GM21576 (cell line): ENCODE data around the gene N4BP3.
A peak's percentile ranks its signal among the peaks of the same experiment; 100 is the strongest.

Source experiments
- ATAC-seq: cut with Tn5 transposase; IDR thresholded peaks from one replicate; pipeline ENCODE4 v1.9.1; 2021; ENCODE audit warnings: mild to moderate bottlenecking, moderate library complexity; ENCODE audit not compliant: unreplicated experiment

N4BP3 gene

DNA sequence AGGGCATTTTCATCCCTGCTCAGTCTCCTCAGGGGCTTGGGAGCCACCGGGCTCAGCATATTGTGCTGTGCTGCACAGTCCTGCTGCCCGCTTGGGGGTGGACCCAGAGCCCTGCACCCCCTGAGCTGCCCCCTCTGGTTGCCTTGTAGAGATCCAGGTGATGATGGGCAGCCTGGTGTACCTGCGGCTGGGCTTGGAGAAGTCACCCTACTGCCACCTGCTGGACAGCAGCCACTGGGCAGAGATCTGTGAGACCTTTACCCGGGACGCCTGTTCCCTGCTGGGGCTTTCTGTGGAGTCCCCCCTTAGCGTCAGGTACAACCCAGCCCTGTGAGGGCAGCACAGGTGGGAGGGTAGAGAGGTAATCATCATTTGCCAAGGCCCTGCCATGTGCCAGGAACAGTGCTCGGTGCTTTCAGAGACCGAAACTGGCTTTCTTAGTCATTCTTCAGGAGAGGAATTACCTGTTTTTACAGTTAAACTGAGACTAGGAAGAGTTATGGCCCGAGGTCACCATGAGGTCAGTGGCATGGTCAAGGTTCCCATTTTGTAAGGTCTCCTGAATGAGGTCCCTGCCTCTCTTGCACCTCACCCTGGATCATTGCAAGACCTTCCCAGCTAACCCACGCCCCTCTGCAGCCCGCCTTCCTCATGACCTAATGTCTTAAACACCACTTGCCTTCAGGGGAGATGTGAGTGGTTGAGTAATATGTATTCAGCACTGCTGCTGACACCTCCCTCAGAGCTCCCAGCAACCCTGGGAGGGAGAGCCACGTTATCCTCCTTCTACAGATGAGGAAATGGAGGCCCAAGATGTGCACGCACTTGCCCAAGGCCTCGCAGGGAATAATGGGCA lies 32.9 kb downstream of the N4BP3 start:
- peak; percentile 57 for ATAC-seq

DNA sequence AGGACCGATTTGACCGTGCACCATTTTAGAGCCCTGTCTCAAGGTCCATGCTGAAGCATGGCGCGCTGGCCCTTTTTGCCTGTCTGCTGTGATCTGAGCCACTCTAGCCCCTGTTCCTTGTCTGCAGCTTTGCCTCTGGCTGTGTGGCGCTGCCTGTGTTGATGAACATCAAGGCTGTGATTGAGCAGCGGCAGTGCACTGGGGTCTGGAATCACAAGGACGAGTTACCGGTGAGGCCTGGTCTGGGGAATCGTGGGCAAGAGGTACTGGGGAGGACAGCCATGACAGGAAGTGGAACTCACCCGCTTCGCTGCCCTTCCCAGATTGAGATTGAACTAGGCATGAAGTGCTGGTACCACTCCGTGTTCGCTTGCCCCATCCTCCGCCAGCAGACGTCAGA lies 34.1 kb downstream of the N4BP3 start:
- no peak for ATAC-seq

DNA sequence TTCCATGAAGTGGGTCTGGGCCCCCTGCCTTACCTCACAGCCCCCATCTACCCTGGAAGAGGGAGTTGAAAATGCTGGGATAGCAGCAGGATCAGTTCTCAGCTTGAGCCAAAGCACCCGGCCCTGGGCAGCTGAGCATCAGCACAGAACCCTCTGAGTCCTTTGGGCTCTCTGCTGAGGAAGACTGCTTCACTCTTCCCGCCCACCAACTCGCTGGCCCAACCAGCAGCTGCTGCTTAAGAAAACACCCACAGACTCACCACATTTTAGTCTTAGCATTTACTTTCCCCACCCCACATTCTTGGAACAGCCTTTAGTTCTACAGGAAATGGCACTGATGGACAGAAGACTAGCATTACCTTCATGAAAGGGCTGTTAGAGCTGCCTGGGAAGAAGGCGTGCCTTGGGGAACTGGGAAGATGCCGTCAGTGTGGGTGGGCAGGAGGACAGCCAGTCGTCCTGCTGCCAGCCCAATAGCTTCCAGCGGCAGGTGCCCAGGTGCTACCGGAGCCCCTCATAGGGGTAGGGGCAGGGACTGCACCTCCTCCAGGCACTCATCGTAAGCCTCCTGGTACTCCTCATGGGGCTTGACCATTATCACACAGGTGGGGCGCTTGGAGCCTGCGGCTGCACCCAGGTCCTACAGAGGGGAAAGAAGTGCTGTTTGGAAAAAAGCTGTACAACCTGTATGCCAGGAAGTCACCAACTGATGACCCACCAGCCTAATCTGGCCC lies 36.0 kb downstream of the N4BP3 start:
- ATAC-seq: no peak

DNA sequence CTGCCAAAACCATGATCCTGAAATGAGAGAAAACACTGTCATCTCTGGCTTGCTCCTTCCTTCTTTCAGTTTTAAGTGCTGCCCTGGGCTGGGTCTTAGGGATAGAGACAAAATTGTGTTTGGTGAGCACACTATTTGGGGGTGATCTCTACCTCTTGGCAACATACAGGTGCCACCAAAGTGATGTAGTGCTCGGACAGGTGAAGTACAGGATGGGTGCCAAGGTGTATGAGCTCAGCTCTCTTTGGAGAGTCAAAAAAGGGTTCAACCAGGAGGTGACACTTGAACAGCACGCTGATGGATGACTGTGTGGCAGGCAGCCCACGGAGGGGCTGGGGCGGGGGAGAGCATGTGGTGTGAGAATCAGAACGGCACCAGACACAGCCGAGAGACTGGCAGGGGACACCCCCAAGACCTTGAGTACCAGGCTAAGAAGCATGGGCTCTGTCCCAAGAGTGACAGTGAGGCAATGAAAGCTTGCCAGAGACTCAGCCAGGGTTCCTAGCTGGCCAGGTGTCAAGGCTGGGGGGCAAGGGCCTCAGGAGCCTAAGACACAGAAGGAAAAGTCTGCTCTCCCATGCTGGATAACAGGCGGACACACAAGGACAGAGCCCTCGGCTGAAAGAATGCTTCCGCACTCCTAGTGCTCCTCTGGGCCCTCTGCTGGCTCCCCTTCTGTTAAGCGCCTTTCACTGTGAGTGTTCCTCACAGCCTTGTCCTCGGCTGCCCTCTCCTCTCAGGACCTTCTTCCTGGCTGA lies 37.8 kb downstream of the N4BP3 start:
- ATAC-seq: no peak

DNA sequence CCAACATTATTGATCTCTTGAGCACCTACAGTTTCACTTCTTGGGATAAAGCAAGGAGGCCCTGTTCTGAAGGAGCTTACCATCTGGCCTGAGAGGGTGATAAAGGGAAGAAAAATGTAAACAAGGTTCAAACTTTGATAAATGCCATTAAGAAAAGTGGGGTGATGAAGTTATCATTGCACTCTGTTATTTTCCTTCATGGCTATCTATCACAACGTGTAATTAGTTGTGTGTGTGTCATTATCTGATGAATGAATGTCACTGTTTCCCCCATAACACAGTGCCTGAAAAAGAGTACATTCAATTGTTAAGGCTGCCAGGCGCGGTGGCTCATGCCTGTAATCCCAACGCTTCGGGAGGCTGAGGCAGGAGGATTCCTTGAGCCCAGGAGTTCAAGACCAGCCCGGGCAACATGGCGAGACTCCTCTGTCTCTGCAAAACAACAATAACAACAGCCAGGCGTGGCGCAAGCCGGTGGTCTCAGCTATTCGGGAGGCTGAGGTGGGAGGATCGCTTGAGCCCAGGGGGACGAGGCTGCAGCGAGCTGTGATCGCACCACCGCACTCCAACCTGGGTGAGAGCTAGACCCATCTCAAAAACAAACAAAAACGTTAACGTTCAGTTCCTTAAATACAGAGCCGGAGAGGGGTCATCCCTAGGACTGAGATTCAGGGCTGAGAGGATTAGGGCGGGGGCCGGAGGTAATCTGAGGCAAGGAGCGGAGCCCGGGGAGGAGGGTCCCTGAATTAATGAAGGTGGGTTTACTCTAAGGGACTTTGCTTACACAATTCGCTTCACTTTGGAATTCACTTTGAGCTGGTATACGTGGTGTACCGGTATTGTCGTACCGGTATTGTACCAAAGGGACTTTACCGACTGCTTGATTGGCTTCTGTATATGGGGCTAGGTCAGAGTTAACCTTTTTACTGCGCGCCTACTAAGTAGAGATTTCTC lies 39.4 kb downstream of the N4BP3 start:
- ATAC-seq: no peak

DNA sequence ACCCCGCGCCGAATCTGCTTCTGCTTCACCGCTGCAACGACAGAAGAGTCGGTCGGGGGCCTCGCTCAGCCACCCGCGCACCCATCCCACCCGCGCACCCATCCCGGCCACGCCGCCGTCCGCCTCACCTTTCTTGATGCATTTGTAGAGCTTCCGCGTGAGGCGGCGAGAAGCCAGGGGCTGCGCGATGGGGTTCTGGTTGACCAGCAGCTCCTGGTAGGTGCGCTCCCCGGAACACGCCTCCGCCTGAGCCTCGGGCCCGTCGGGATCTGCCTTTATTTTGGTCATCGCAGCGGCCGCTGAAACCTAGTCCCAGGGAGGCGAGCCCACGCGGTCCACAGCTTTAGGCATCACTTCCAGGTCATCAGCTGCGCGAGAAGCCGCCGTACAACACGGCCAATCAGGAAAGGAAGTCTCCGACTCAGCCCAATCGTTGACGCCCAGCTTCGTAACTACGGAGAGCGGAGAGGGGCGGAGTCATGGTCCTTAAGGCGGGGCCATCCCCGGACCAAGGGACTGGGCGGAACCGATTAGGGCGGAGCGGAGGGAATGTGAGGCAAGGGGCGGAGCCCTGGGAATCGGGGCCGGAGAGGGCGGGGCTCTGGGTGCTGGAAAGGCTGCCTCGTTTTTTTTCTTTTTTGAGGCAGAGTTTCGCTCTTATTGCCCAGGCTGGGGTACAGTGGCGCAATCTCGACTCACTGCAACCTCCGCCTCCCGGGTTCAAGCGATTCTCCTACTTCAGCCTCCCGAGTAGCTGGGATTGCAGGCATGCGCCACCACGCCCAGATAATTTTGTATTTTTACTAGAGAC lies 40.4 kb downstream of the N4BP3 start, which contains the start of gene NHP2:
Gene NHP2 (minus strand): TSS at position 356 of the 811 bp plus-strand sequence. CDS start 68 bp downstream, at position 288.
- peak; percentile 99 for ATAC-seq

DNA sequence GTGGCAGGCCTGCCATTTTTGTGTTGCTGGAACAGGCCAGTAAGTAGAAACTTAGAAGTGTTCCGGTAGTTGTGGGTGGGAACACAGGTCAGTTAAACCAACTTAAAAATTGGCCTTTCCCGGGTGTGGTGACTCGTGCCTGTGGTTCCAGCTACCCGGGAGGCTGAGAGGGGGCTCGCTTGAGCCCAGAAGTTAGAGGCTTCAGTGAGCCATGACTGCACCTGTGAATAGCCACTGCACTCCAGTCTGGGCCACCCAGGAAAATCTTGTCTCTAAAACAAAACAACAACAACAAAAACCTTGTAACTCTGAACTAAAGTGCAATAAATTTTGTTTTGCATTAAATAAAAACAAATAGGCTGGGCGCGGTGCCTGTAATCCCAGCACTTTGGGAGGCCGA lies 41.7 kb downstream of the N4BP3 start:
- no peak for ATAC-seq

DNA sequence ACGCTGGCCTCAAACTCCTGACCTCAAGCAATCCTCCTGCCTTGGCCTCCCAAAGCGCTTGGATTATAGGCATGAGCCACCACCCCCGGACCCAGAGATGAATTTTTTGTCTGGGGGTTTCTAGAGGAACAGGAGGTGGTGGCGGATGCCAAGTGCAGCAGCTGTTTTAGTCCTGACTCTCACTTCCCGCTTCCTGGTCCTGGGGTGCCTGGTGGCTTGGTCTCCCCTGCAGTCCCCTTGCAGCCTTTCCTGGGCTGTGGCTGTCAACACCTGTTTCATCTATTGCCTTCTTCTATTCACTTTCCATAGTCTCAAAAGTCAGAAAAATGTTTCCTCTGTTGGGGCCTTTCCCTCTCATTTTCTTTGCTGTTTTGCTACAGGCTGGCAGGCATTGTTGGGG lies 46.8 kb downstream of the N4BP3 start:
- ATAC-seq: no peak

DNA sequence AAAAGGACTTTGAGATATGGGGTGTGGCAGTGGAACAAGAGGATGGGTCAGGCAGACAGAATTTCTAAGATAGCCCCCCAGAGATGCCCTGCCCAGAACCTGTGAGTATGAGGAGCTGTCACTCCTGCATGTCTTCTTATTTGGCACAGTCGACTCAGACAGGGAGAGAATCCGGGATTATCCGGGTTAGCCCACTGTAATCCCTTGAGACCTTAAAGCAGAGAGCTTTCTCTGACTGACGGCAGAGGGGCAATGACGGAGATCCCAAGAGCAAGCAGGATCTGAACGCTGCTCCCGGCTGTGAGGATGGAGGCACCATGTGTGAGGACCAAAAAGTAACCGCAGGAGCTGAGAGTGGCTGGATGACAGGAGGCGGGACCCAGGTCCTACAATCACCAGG lies 49.1 kb downstream of the N4BP3 start:
- no peak for ATAC-seq

DNA sequence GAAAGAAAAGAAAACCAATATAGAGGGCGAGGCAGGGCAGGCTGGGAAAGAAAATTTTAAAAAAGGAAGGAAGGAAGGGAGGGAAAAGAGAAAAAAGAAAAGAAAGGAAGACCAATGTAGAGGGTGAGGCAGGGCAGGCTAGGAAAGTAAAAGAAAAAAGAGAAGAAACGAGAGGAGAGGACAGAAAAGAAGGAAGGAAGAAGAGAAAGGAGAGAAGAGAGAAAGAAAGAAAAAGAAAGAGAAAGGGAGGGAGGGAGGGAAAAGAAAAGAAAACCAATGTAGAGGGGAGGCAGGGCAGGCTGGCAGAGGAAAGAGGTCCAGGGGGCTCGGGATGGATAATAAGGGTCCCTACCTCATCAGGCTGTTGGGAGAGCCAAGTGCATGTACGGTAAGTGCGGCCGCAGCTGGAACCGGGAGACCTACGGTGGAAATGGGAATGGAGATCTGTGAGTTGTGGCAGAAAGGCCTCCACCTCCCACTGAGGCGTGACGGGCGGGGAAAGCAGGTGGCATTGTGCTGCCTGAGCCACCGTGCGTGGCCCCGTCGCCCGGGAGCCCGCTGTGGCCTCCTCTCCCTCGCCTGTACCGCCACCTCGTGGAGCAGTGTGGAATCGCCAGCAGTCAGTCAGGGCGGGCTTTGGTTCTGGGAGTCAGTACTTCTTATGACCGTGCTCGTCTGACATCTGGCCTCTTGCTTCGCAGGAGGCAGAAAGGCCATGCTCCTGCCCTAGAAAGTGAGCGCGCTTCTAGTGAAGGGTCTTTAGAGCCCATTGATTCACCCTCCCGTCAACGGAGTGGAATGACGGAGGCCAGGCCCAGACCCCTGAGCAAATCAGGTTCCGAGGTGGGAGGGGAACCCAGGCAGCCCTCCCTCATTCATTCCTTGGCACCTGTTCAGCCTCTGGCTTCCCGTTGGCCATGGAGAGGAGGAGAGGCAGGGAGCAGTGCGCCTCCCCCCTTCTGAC lies 50.7 kb downstream of the N4BP3 start:
- ATAC-seq: peak; percentile 91

DNA sequence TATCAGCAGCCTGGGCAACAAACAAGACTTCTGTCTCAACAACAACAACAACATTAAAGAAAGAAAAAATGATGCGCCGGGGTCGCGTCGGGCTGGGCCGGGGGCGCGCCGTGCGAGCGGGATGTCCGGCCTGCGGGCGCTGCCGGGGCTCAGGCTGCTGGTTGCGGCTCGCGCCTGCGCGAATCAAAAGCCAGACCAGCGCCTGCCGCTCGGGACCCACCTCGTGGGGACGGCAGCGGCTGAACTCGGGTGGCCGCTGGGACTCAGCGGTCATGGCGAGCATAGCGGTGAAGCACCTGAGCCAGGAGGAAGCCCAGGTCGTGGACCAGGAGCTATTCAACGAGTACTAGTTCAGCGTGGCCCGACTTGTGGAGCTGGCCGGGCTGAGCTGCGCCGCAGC lies 52.2 kb downstream of the N4BP3 start:
- no peak for ATAC-seq

DNA sequence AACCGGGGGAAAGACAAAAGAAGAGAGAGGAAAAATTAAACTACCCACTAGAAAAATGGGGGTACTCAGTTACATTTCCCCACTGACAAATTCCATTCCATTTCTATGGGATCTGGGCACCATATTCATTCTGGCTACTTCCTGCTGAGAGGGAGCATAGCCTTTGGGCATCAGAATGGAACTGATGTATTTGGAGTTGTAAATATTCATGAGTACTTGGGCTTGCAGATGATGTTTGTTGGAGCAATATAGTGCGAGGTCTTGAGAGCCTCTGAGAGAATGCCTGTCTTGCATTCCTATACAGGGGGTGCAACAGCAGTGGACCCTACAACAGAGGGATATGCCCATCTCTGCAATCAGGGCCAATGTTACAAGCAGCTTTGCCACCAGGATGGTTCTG lies 57.1 kb downstream of the N4BP3 start:
- no peak for ATAC-seq

DNA sequence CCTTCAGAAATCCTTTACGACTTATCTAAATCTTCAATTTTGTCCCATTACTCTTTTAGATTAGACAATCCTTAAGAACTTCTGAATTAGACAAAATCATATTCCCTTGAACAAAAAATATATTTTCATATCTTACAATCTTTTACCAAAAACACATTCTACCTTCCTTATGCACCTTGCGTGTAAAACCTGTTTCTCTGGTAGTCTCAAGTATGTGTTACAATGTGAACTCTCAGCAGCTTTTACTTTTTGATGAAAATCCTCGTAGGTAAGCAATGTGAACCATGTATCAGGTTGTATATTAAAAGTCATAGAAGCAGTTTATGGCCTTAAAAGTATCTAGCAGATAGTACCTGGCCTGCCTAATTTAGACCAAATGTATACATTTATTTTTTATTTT lies 61.1 kb downstream of the N4BP3 start:
- no peak for ATAC-seq
